GM23248 (cell line): ENCODE data around the gene ALPK3.

Experiments
- EZH2 ChIP-seq: fragments of 200-600 bp; sonication (generic); IDR thresholded peaks from 2 replicates; pipeline ENCODE4 v1.6.1; 2018; ENCODE audit warnings: antibody characterized with exemption, mild to moderate bottlenecking; ENCODE audit not compliant: insufficient read depth, poor library complexity, severe bottlenecking
- EZH2phosphoT487 ChIP-seq: fragments of 200-600 bp; sonication (generic); IDR thresholded peaks from 2 replicates; pipeline ENCODE4 v1.6.1; 2018; ENCODE audit warnings: antibody characterized with exemption, moderate library complexity, mild to moderate bottlenecking, low read depth; ENCODE audit not compliant: insufficient read depth

DNA sequence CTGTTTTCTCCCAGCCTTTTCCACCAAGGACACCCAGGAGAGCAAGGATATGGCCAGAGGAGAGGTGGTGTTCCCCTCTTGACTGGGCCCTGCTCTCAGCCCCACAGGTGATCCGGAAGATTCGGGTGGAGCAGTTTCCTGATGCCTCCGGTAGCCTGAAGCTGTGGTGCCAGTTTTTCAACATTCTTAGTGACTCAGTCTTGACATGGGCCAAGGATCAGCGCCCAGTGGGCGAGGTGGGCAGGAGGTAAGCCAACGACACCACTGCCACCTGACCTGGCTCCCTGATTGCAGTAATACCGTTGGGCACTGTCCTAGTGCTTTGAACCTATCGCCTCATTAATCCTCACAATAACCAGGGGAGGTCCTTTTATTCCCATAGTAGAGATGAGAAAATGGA, 42.0 kb downstream of the ALPK3 start:
- TF ChIP-seq EZH2 = no peak
- no peak for TF ChIP-seq EZH2phosphoT487
